A549 (cell line): ENCODE data around the gene ADCY1. TPM values are rescaled to one million over a fixed set of nuclear protein-coding genes. Genes with fewer than 3 reads are reported as not detected.

ENCODE experiments used
- ATAC-seq, 2 experiments: fragments of 200-7000 bp in 1 of 2; fragments of >200 bp in 1 of 2; cut with Nextera tagmentation in 1 of 2; cut with Tn5 transposase in 1 of 2; 3 replicates each; pipeline versions ENCODE4 v1.8.0 to v1.9.1; 2018 to 2020; ENCODE audit warnings: mild to moderate bottlenecking in 1 of 2, moderate library complexity in 1 of 2
- CTCF ChIA-PET: fragments of 300-600 bp; sonication (Branson Sonifier 250); formaldehyde crosslinking; extraction: SDS; loops from one replicate; lab custom pipeline; 2021; ENCODE audit warnings: antibody characterized with exemption, inconsistent platforms; lab: Yijun Ruan, JAX
- POLR2A ChIA-PET: fragments of 350-600 bp; formaldehyde crosslinking; extraction: SDS; loops from one replicate; lab custom pipeline; 2021; ENCODE audit warnings: antibody characterized with exemption, inconsistent platforms; lab: Yijun Ruan, JAX
- DNase-seq, 2 experiments: peaks; one replicate each; pipeline versions ENCODE4 v3.0.0 to v3.0.0-alpha.2; 2011 to 2016; ENCODE audit warnings: low read depth in 1 of 2, low spot score in 1 of 2
- FAIRE-seq: peaks from 2 replicates; lab custom pipeline; 2011; peaks lifted over from hg19 to GRCh38; lab: Jason Lieb, UNC
- H3K27ac ChIP-seq, 2 experiments: fragments of >200 bp; sonication (Bioruptor Twin); formaldehyde crosslinking; 3 replicates each; pipeline ENCODE4 v1.5.1; 2016 to 2017
- H3K4me1 ChIP-seq: fragments of >200 bp; sonication (Bioruptor Twin); formaldehyde crosslinking; 3 replicates; pipeline ENCODE4 v1.6.1; 2016
- H3K4me2 ChIP-seq: fragments of >200 bp; sonication (Bioruptor Twin); formaldehyde crosslinking; 3 replicates; pipeline ENCODE4 v1.6.1; 2016
- H3K4me3 ChIP-seq: fragments of >200 bp; sonication (Bioruptor Twin); formaldehyde crosslinking; 3 replicates; pipeline ENCODE4 v1.5.1; 2016
- H3K9me3 ChIP-seq: fragments of >200 bp; sonication (Bioruptor Twin); formaldehyde crosslinking; 3 replicates; pipeline ENCODE4 v1.6.1; 2016
- BHLHE40 ChIP-seq: IDR thresholded peaks from 2 replicates; pipeline ENCODE4 v1.6.1; 2012; ENCODE audit warnings: low read depth, low read length, inconsistent platforms
- CEBPB ChIP-seq, 2 experiments: fragments of >200 bp in 1 of 2; sonication (Bioruptor Twin) in 1 of 2; formaldehyde crosslinking in 1 of 2; IDR thresholded peaks; 2 replicates each; pipeline ENCODE4 v1.6.1; 2012 to 2016
- CHD2 ChIP-seq: fragments of 150-350 bp; IDR thresholded peaks from 2 replicates; pipeline ENCODE4 v1.6.1; 2014; ENCODE audit warnings: low read length; ENCODE audit not compliant: partially characterized antibody
- CHD4 ChIP-seq: fragments of 200-600 bp; sonication (generic); IDR thresholded peaks from 2 replicates; pipeline ENCODE4 v1.6.1; 2016; ENCODE audit warnings: antibody characterized with exemption, mild to moderate bottlenecking, borderline replicate concordance
- FOSB ChIP-seq: fragments of 250-450 bp; sonication (Bioruptor Pico); IDR thresholded peaks from 2 replicates; pipeline ENCODE4 v1.5.0; 2020; ENCODE audit warnings: mild to moderate bottlenecking, moderate library complexity
- FOSL2 ChIP-seq, 2 experiments: fragments of 450-650 bp in 1 of 2; fragments of >200 bp in 1 of 2; sonication (Bioruptor Twin) in 1 of 2; formaldehyde crosslinking; IDR thresholded peaks; 2 replicates each; pipeline versions ENCODE4 v1.5.0 to v1.6.1; 2016 to 2020; ENCODE audit warnings: mild to moderate bottlenecking in 1 of 2, moderate library complexity in 1 of 2
- GATA3 ChIP-seq: IDR thresholded peaks from 2 replicates; pipeline ENCODE4 v1.6.1; 2012; ENCODE audit warnings: borderline replicate concordance
- HDAC2 ChIP-seq: fragments of 200-600 bp; sonication (generic); IDR thresholded peaks from 2 replicates; pipeline ENCODE4 v1.6.1; 2016
- HEYL ChIP-seq: fragments of 250-450 bp; sonication (Bioruptor Pico); IDR thresholded peaks from 2 replicates; pipeline ENCODE4 v1.8.0; 2021; ENCODE audit warnings: mild to moderate bottlenecking, moderate library complexity
- HOXB5 ChIP-seq: fragments of 250-450 bp; sonication (Bioruptor Pico); IDR thresholded peaks from 2 replicates; pipeline ENCODE4 v1.5.0; 2020; ENCODE audit warnings: mild to moderate bottlenecking, moderate library complexity
- JUN ChIP-seq, 2 experiments: fragments of >200 bp; sonication (Bioruptor Twin); formaldehyde crosslinking; IDR thresholded peaks; 2 replicates in 1 of 2; 3 replicates in 1 of 2; pipeline ENCODE4 v1.6.1; 2016 to 2017
- KDM1A ChIP-seq: fragments of 200-600 bp; sonication (generic); IDR thresholded peaks from 2 replicates; pipeline ENCODE4 v1.6.1; 2016; ENCODE audit warnings: low read depth, mild to moderate bottlenecking
- KDM5A ChIP-seq: fragments of 200-600 bp; sonication (generic); IDR thresholded peaks from 2 replicates; pipeline ENCODE4 v1.6.1; 2016; ENCODE audit warnings: antibody characterized with exemption, mild to moderate bottlenecking
- MAFK ChIP-seq: fragments of 450-650 bp; IDR thresholded peaks from 2 replicates; pipeline ENCODE4 v1.6.1; 2014; ENCODE audit not compliant: partially characterized antibody
- MYC ChIP-seq: IDR thresholded peaks from 2 replicates; pipeline ENCODE4 v1.6.1; 2012; ENCODE audit warnings: mild to moderate bottlenecking, inconsistent platforms, low read length, improper control_type of control experiment, borderline replicate concordance
- NFE2L2 ChIP-seq: fragments of 150-350 bp; conservative IDR thresholded peaks from 2 replicates; pipeline ENCODE4 v1.6.1; 2014; ENCODE audit warnings: low read length
- NPAS2 ChIP-seq: fragments of 250-450 bp; sonication (Bioruptor Pico); IDR thresholded peaks from 2 replicates; pipeline ENCODE4 v1.8.0; 2022; ENCODE audit warnings: mild to moderate bottlenecking, moderate library complexity, borderline replicate concordance
- NR3C1 ChIP-seq: fragments of >200 bp; sonication (Bioruptor Twin); formaldehyde crosslinking; IDR thresholded peaks from 3 replicates; pipeline ENCODE4 v1.6.1; 2017
- RARB ChIP-seq: fragments of 250-450 bp; sonication (Bioruptor Pico); IDR thresholded peaks from 2 replicates; pipeline ENCODE4 v1.8.0; 2021; ENCODE audit warnings: mild to moderate bottlenecking, moderate library complexity
- RFX5 ChIP-seq: fragments of 450-650 bp; IDR thresholded peaks from 2 replicates; pipeline ENCODE4 v1.7.1; 2014; ENCODE audit warnings: antibody characterized with exemption, mild to moderate bottlenecking, moderate library complexity
- RNF2 ChIP-seq: fragments of 200-600 bp; sonication (generic); IDR thresholded peaks from 2 replicates; pipeline ENCODE4 v1.6.1; 2016; ENCODE audit warnings: low read depth, mild to moderate bottlenecking, antibody characterized with exemption, moderate library complexity, borderline replicate concordance
- TFCP2L1 ChIP-seq: fragments of 250-450 bp; sonication (Bioruptor Pico); IDR thresholded peaks from 2 replicates; pipeline ENCODE4 v1.5.0; 2021; ENCODE audit warnings: mild to moderate bottlenecking
- TP53 ChIP-seq: fragments of 250-450 bp; sonication (Bioruptor Pico); IDR thresholded peaks from 2 replicates; pipeline ENCODE4 v1.5.0; 2021; ENCODE audit warnings: mild to moderate bottlenecking, moderate library complexity
- ZNF302 ChIP-seq: fragments of 250-450 bp; sonication (Bioruptor Pico); IDR thresholded peaks from 2 replicates; pipeline ENCODE4 v1.9.0; 2021; ENCODE audit warnings: inconsistent platforms, mild to moderate bottlenecking, moderate library complexity
- ZSCAN20 ChIP-seq: fragments of 250-450 bp; sonication (Bioruptor Pico); IDR thresholded peaks from 2 replicates; pipeline ENCODE4 v1.8.0; 2022; ENCODE audit warnings: mild to moderate bottlenecking, moderate library complexity
- WGBS: methylation state at CpG from one replicate; pipeline ENCODE4 v1.1.6; 2017; ENCODE audit errors: missing lambda C conversion rate; 5-methylcytosine and 5-hydroxymethylcytosine counted together
- polyA plus RNA-seq, 4 experiments: library from polyadenylated mRNA; depleted of rRNA in 3 of 4; stranded (reverse); fragments of >200 nt; fragmentation: RNase III in 1 of 4; extraction: RNeasy Plus Mini Kit Qiagen cat#74134 plus additional on column Dnase treatment in 1 of 4; gene quantifications; 2 replicates in 3 of 4; 3 replicates in 1 of 4; pipeline ENCODE4 v1.2.3, GENCODE V29; 2011 to 2017
- TF ChIP-seq, protein P1 (sequence below): IDR thresholded peaks from 2 replicates; pipeline ENCODE4 v1.6.1; 2012
- TF ChIP-seq, protein P2 (sequence below): IDR thresholded peaks from 2 replicates; pipeline ENCODE4 v1.6.1; 2012
- TF ChIP-seq, protein P3 (sequence below): IDR thresholded peaks from 2 replicates; pipeline ENCODE4 v1.6.1; 2012; ENCODE audit warnings: low read depth, borderline replicate concordance
- TF ChIP-seq, protein P4 (sequence below): fragments of >200 bp; sonication (Bioruptor Twin); formaldehyde crosslinking; IDR thresholded peaks from 2 replicates; pipeline ENCODE4 v1.6.1; 2016
- TF ChIP-seq, protein P5 (sequence below): fragments of >200 bp; sonication (Bioruptor Twin); formaldehyde crosslinking; IDR thresholded peaks from 3 replicates; pipeline ENCODE4 v1.6.1; 2016

The ADCY1 gene
- polyA plus RNA-seq, 2 of the 4 experiments (the other 2 are of a cell fraction): 1.3 to 1.7 TPM

DNA sequence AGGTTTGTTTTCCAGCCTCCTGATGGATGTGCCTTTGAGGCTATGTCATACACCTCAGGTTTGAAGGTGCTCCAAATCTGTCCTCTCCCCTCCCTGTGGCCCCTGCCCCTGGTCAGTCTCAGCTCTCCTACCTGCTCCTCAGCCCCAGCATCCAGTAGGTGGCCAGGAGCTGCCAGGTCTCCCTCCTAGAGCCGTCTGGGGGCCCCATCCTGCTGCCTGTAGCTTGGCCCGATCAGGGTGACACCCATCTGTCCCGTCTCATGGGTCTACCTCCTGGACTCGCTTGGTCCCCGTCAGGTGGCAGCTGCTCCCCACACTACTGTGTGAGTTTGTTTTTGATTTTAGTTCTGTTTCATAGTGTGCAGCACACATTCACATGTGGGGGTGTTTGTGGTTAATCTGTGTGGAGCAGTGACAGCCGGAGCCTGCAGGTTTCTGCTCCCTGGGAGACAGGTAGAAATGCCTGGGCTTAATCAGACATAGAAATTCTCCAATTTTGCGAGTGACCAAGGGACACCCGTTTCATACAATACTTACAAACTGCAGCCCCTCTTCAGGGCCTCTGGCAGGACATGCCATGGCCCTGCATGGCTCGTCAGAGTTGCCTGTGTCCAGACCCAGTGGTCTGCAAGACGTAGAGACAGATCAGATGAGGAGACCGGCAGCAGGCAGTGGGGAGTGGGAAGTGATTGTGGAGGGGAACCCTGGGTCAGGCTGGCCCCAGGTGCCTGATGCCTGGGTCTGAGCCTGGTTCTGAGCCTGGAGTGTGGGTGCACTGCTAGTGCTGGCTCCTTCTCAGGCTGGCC, 17.1 kb downstream of the ADCY1 start:
- DNase-seq: no peak
- no peaks in the 10 kb centered on the region for H3K4me1 ChIP-seq
- no peak overlapping the region for H3K27ac ChIP-seq
- H3K4me3 ChIP-seq: no peak overlapping the region
- POLR2A ChIA-PET: no interaction called here
- H3K4me2 ChIP-seq: no peak overlapping the region
- ATAC-seq: no peak
- TF ChIP-seq FOSL2 (IDR thresholded peaks at IDR 0.05): no peak
- no peak for TF ChIP-seq FOSL2 (CRISPR knock-in tag; IDR thresholded peaks at IDR 0.05)
- no peak for TF ChIP-seq FOSB (CRISPR knock-in tag)
- TF ChIP-seq HEYL (CRISPR knock-in tag): no peak
- no peak for TF ChIP-seq RFX5
- TF ChIP-seq, protein P1, sequence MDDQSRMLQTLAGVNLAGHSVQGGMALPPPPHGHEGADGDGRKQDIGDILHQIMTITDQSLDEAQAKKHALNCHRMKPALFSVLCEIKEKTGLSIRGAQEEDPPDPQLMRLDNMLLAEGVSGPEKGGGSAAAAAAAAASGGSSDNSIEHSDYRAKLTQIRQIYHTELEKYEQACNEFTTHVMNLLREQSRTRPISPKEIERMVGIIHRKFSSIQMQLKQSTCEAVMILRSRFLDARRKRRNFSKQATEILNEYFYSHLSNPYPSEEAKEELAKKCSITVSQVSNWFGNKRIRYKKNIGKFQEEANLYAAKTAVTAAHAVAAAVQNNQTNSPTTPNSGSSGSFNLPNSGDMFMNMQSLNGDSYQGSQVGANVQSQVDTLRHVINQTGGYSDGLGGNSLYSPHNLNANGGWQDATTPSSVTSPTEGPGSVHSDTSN: no peak
- no peak for TF ChIP-seq MAFK
- no peak for TF ChIP-seq CHD2
- no peak for TF ChIP-seq HDAC2
- no peak for TF ChIP-seq ZNF302 (CRISPR knock-in tag)
- TF ChIP-seq CHD4: no peak
- no peak for TF ChIP-seq JUN (IDR thresholded peaks at IDR 0.05)
- TF ChIP-seq HOXB5 (CRISPR knock-in tag): no peak
- no peak for TF ChIP-seq KDM5A
- TF ChIP-seq KDM1A: no peak
- no peak for TF ChIP-seq CEBPB (IDR thresholded peaks at IDR 0.05)
- TF ChIP-seq RNF2: no peak
- no peak for TF ChIP-seq TP53
- no peak for TF ChIP-seq NPAS2 (CRISPR knock-in tag)
- H3K9me3 ChIP-seq: no peaks in the 10 kb centered on the region
- CTCF ChIA-PET: no interaction called here
- WGBS: 43% methylated on average over 11 of the region's 11 CpGs
- FAIRE-seq: no peak

DNA sequence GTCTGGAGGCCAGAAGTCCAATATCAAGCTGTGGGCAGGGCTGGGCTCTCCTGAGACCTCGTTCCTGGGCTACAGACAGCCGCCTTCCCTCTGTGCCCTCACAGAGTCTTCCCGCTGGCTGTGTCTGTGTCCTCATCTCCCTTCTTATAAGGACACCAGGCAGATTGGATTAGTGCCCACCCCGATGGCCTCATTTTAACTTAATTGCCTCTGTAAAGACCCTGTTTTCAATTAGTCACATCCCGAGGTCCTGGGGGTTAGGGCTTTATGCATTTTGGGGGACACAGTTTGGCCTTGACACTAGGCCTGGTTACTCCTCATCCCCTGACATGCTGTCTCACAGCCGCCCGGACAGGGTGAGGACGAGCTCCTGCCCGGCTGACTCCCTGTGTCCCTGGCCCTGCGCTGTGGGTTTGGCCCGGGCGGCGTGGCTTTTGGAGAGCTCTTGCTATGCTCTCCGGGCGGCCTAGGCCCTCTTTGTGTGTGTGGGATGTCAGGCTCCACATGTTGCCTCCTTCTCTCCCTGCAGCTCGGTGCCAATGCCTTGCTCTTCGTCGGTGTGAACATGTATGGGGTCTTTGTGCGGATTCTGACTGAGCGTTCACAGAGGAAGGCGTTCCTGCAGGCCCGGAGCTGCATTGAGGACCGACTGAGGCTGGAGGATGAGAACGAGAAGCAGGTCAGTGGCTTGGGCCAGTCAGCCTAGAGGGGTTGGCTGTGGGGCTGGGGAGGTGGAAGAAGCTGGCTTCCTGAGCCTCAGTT, 18.2 kb downstream of the ADCY1 start:
- ChIA-PET POLR2A (no interaction called here), CTCF (interaction anchor here (0.6 kb wide), 1 partner anchor 11 kb away, joined by 3 read pairs; no protein-coding TSS in a partner anchor)
- H3K4me3 ChIP-seq: no peak overlapping the region
- H3K4me1 ChIP-seq: no peaks in the 10 kb centered on the region
- WGBS: 66% methylated on average over 14 of the region's 24 CpGs
- no peaks in the 10 kb centered on the region for H3K9me3 ChIP-seq
- DNase-seq: no peak
- TF ChIP-seq HDAC2: no peak
- TF ChIP-seq, protein P2, sequence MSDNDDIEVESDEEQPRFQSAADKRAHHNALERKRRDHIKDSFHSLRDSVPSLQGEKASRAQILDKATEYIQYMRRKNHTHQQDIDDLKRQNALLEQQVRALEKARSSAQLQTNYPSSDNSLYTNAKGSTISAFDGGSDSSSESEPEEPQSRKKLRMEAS: no peak
- TF ChIP-seq, protein P3, sequence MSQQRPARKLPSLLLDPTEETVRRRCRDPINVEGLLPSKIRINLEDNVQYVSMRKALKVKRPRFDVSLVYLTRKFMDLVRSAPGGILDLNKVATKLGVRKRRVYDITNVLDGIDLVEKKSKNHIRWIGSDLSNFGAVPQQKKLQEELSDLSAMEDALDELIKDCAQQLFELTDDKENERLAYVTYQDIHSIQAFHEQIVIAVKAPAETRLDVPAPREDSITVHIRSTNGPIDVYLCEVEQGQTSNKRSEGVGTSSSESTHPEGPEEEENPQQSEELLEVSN: no peak
- no peak for TF ChIP-seq RARB
- no peak for TF ChIP-seq BHLHE40
- TF ChIP-seq CHD4: no peak
- TF ChIP-seq NR3C1: no peak
- no peak for TF ChIP-seq TFCP2L1 (CRISPR knock-in tag)
- no peak for TF ChIP-seq NFE2L2
- TF ChIP-seq ZSCAN20 (CRISPR knock-in tag): no peak
- TF ChIP-seq FOSL2 (IDR thresholded peaks at IDR 0.05): no peak
- no peak for TF ChIP-seq FOSL2 (CRISPR knock-in tag; IDR thresholded peaks at IDR 0.05)
- TF ChIP-seq HEYL (CRISPR knock-in tag): no peak
- TF ChIP-seq MYC: no peak
- TF ChIP-seq GATA3: no peak
- TF ChIP-seq, protein P4, sequence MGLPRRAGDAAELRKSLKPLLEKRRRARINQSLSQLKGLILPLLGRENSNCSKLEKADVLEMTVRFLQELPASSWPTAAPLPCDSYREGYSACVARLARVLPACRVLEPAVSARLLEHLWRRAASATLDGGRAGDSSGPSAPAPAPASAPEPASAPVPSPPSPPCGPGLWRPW: no peak
- no peak for TF ChIP-seq TP53
- TF ChIP-seq, protein P5, sequence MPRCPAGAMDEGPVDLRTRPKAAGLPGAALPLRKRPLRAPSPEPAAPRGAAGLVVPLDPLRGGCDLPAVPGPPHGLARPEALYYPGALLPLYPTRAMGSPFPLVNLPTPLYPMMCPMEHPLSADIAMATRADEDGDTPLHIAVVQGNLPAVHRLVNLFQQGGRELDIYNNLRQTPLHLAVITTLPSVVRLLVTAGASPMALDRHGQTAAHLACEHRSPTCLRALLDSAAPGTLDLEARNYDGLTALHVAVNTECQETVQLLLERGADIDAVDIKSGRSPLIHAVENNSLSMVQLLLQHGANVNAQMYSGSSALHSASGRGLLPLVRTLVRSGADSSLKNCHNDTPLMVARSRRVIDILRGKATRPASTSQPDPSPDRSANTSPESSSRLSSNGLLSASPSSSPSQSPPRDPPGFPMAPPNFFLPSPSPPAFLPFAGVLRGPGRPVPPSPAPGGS: no peak
- H3K4me2 ChIP-seq: no peak overlapping the region
- no peak for ATAC-seq
- no peak overlapping the region for H3K27ac ChIP-seq
- FAIRE-seq: no peak
